ENCODE data around the gene TTBK2. TPM values are rescaled to one million over a fixed set of nuclear protein-coding genes. Genes with fewer than 3 reads are reported as not detected.

The TTBK2 gene
- total RNA-seq, 1 donor from 2014 or later = 15.2 TPM

DNA sequence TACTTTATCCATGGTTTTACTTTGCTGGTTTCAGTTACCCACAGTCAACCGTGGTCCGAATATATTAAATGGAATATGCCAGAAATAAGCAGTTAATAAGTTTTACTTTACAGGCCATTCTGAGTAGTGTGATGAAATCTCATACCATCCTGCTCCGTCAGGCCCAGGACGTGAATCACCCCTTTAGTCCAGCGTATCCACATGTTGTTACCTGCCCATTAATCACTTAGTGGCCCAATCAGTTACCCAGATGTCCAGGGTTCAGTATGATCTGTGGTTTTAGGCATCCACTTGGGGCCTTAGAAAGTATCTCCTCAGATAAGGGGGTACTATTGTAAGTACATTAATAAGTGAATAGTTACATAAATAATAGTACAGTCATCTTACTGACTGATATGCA is 88.0 kb downstream of the TTBK2 start:
- intact Hi-C loops (cut with micrococcal nuclease) = no loop called here

DNA sequence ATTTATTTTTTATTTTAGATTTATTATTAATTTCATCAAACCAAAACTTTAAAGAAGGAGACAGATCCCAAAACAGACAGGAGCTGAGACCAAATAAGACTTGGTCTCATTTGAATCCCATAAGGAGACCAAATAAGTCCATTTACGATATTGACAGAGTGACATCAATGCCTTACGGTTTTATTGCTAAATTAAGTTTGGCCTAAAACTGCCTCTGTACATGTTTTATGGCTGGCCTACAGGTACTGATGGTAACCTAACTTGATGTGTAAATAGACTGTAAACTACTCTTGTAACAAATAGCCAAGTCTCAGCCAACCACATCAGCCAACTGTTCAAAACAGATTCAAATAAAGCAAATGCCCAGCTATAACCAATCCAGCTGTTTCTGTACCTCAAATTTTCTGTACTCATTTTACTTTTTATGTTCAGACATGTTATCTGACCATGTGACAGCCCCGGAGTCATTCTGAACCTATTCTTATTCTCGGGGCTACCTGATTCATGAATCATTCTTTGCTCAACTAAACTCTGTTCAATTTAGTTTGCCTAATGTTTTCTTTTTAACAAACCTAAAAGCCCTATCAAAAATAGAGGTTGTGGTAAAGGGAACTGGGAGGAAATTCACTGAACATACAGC is 94.2 kb downstream of the TTBK2 start:
- intact Hi-C loops (cut with micrococcal nuclease) = no loop called here

- intact Hi-C loops (cut with micrococcal nuclease) = no loop called here
Observed at GRCh38 chr15:42825599-42825998, 95.0 kb downstream of the TTBK2 start.

- intact Hi-C loops (cut with micrococcal nuclease) = no loop called here
Observed at GRCh38 chr15:42820811-42821210, 99.8 kb downstream of the TTBK2 start.

GRCh38 chr15:42819786-42820185 is 100.8 kb downstream of the TTBK2 start:
- intact Hi-C loops (cut with micrococcal nuclease) = no loop called here

DNA sequence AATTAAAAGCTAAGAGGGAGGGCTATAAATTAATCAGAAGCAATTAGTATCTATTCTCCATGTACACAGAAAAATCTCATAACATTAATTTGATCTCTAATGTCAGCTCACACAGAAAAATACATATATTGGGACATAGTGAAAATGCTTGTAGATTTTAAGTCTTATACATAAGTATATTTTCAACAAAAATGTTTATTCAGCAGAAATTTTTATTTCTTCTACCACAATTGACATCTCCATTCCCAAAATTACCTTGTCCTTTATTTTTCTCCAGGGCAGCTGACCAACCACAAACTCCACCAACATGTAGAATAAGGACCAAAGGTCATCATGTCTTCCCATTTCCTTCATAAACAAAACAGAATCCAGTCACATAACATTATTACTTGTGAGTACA is 109.1 kb downstream of the TTBK2 start:
- intact Hi-C loops (cut with micrococcal nuclease) = no loop called here

DNA sequence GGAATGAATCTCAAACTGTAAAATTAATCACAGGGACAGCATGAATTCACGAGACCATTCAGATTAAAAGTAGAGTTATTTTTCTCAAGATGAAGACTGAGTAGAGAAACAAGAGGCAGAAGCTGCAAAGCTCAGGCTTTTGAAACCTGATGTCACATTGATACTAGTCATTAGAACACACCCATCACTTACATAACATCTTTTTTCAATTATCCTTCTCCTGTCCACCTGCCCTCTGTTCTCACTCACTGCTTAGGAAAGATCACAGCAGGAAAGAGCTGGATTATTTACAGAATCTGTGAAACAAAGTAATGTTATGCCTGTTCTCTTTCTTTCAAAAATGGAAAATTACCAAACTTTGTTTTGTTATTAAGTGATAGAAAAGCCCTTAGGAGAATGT is 111.7 kb downstream of the TTBK2 start:
- intact Hi-C loops (cut with micrococcal nuclease) = loop anchor here (10.0 kb wide), 1 partner anchor 116 kb away; the partner anchor contains the start of gene TTBK2

DNA sequence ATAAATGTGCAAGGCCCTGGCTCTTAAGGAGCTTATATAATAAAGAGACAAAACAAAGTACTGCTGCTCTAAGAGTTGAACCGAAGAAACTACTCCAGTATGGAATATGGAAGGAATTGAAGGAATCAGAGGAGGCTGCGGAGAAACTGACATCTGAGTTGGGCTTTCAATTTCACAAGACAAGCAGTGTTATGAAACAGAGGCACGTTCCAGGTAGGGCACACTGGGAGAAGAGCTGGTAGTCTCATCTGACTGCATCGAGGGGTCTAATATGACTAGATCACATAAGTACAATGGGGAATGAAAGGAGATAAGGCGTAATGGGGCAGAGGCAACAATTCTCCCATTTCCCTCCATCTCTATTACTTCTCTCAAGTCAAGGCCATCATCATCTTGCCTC is 115.3 kb downstream of the TTBK2 start:
- intact Hi-C loops (cut with micrococcal nuclease) = loop anchor here (10.0 kb wide), 1 partner anchor 120 kb away; the partner anchor contains the start of gene TTBK2

DNA sequence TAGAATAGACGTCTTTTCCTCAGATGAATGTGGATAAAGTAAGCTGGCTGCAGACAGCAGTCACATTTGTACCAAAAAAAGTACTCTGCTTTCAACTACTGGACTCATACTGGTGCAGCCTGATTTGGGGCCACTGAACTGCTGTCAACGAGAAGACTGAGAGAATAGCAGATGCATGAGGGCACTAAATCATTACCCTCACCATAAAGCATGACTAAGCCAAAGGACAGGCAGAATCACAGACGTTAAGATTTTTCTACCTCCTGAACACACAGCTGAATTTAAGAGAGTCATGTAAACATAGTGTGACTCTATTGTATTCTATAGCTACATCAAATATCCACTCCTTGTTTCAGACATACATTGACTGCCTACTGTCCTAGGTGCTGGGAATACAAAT is 115.8 kb downstream of the TTBK2 start:
- intact Hi-C loops (cut with micrococcal nuclease) = loop anchor here (10.0 kb wide), 1 partner anchor 120 kb away; the partner anchor contains the start of gene TTBK2

GRCh38 chr15:42803436-42803835 is 117.1 kb downstream of the TTBK2 start:
- intact Hi-C loops (cut with micrococcal nuclease) = loop anchor here (10.0 kb wide), 1 partner anchor 121 kb away; the partner anchor contains the start of gene TTBK2

DNA sequence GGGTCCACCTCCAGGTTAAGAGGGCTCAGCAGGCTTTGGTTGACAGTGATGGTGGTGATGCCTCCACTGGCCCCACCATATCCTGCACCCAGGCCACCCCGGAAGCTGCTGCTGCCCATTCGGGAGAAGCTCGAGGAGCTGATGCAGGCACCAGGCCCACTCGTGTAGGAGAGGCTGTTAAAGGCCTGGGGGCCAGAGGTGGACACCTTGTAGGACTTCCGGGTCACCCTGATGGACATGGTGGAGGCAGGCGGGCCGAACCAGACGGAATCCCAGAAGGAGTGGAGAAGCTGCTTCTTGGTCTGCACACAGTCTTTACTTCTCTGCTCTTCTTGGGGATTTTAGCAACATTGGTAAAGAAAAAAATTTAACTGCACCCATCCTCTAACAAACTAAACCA is 118.4 kb downstream of the TTBK2 start:
- intact Hi-C loops (cut with micrococcal nuclease) = loop anchor here (10.0 kb wide), 1 partner anchor 123 kb away; the partner anchor contains the start of gene TTBK2

DNA sequence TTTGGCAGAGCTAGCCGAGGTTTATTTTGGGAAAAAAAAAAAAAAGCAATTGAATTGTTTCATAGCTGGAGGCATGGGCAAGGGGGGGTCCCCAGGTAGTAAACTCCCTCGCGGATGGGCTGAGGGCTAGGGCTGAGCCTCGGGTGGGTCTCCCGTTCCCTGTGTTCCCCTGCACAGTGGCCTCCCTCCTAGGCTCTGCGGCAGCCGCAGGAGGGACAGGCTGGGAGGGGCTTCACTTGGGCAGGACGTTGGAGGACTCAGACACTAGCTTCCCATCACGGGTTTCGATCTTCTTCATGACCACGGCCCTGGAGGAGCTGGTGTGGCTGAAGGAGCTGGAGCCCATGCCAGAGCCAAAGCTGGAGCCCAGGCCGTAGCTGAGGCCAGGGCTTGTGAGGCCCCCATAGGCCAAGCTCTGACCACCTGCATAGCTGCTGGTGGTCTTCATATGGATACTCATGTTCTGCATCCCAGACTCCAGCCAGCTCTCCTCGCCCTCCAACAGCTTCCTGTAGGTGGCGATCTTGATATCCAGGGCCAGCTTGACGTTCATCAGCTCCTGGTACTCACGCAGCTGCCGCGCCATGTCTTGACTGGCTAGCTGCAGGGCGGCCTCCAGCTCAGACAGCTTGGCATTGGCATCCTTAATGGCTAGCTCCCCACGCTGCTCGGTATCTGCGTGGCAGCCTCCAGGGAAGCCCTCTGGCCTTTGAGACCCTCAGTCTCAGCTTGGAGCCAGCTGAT is 119.7 kb downstream of the TTBK2 start:
- intact Hi-C loops (cut with micrococcal nuclease) = loop anchor here (10.0 kb wide), 1 partner anchor 124 kb away; the partner anchor contains the start of gene TTBK2

GRCh38 chr15:42798802-42799201 is 121.8 kb downstream of the TTBK2 start:
- intact Hi-C loops (cut with micrococcal nuclease) = no loop called here

DNA sequence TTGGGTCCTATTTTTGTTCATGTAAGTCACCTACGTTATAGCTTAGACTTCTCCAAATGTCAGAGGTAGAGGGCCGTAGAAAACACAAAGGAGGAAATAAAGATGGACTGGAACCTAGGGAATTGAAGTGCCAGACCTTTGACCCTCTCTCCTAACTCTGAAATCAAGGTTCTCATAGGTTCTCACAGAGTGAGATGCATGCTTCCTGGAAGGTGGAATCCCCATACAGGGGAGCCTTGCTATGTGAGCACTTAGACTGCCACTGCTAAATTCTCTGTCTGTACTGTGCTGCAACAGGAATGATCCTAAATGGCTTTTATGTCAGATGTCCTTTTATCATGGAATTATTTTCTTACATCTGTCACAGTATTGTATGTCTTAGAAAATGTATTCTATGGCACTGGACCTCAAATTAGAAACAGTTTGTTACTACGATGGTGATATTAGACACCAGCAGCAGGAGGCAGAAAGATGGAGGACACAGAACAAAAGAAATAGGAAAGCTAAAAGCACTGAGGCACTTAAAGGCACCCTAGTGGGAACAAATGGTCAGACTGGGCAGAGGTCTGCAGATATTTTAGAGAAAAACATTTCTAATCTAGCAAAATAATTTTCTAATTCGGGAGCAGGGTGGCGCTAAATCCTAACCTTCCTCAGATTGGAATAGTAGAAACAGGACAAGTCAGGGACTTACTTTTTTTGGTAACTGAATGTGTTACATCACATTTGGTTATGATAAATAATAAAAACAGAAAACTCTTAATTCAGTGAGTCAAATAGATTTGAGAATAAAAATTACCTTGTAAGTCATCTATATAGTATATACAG is 123.4 kb downstream of the TTBK2 start:
- intact Hi-C loops (cut with micrococcal nuclease) = no loop called here

GRCh38 chr15:42788725-42789124 is 131.9 kb downstream of the TTBK2 start:
- intact Hi-C loops (cut with micrococcal nuclease) = no loop called here

DNA sequence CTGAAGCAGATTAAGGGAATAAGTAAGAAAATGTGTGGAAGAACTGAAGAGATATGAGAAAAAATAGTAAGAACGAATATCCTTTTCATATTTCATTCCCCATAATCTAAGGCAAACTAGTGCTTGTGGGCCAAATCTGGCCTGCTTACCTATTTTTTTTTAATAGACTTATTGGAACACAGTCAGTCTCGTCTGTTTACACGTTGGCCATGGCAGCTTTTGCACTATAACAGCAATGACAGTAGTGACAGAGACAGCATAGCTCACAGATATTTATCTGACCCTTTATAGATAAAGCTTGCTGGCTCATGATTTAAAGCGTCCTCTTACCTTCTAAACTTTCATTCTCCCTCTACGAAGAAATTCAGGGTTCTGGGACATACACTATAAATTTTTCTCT is 133.6 kb downstream of the TTBK2 start:
- intact Hi-C loops (cut with micrococcal nuclease) = no loop called here

DNA sequence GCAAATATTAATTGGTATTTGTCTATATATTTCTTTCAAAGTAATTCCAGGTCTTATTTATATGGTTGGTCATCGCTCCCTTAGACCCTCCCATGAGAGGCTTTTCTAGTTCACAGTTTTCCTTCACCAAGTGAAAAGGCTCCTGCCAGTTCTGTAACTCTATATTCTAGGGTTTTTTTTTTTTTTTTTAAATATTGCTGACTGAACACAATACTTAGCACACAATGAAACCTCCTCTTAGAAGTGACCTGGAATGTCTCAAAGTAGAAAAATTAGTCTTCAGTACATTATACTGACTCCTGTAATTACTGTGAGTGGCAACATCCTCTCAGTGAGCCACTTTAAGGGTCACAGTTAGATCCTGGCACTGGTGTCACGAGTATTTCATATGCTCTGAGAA is 135.0 kb downstream of the TTBK2 start:
- intact Hi-C loops (cut with micrococcal nuclease) = no loop called here

- intact Hi-C loops (cut with micrococcal nuclease) = no loop called here
Observed at GRCh38 chr15:42784705-42785104, 135.9 kb downstream of the TTBK2 start.

- intact Hi-C loops (cut with micrococcal nuclease) = no loop called here
Observed at GRCh38 chr15:42782716-42783115, 137.9 kb downstream of the TTBK2 start.

- intact Hi-C loops (cut with micrococcal nuclease) = no loop called here
Observed at GRCh38 chr15:42775416-42775815, 145.2 kb downstream of the TTBK2 start.

DNA sequence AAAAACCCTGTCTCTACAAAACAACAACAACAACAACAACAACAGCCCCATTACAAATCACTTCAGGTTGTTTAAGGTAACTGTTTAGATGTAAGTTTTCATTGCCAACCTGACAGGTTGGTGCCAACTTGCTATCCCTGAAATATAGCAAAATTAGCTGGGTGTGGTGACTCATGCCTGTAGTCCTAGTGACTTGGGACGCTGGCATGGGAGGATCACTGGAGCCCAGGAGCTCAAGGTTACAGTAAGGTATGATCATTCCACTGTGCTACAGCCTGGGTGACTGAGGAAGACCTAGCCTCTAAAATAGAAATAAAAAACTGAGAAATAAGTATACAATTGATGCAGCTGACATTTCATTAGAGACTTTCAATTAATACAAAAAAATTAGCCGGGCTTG is 147.7 kb downstream of the TTBK2 start:
- intact Hi-C loops (cut with micrococcal nuclease) = no loop called here

DNA sequence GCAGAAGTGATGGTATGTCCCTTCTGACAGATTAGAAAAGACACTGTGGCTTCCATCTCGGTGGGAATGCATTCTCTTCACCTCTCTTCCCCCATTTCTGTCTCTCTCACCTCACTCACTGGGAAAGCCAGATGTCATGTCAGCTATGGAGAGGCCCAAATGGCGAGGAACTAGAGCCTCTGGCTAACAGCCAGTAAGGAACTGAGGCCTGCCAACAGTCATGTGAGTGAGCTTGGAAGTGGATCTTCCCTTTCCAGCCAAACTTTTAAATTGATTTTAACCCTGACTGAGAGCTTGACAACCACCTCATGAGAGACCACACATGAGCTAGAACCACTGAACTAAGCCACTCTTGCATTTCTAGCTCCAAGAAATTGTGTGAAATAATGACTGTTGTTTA is 148.4 kb downstream of the TTBK2 start:
- intact Hi-C loops (cut with micrococcal nuclease) = no loop called here
